Astrocyte (in vitro differentiated cells and primary cell): ENCODE results near the gene CFAP97.

Experiments
- EZH2 ChIP-seq: IDR thresholded peaks from 2 replicates; pipeline ENCODE4 v1.6.1; 2012; ENCODE audit warnings: mild to moderate bottlenecking, low read length, inconsistent platforms; ENCODE audit not compliant: insufficient read depth
- TF ChIP-seq, protein P1 (sequence below): IDR thresholded peaks from 2 replicates; pipeline ENCODE4 v1.5.1; 2011; ENCODE audit warnings: low read depth, mild to moderate bottlenecking, inconsistent platforms, low read length, moderate library complexity; ENCODE audit not compliant: insufficient read depth

- TF ChIP-seq, protein P1, sequence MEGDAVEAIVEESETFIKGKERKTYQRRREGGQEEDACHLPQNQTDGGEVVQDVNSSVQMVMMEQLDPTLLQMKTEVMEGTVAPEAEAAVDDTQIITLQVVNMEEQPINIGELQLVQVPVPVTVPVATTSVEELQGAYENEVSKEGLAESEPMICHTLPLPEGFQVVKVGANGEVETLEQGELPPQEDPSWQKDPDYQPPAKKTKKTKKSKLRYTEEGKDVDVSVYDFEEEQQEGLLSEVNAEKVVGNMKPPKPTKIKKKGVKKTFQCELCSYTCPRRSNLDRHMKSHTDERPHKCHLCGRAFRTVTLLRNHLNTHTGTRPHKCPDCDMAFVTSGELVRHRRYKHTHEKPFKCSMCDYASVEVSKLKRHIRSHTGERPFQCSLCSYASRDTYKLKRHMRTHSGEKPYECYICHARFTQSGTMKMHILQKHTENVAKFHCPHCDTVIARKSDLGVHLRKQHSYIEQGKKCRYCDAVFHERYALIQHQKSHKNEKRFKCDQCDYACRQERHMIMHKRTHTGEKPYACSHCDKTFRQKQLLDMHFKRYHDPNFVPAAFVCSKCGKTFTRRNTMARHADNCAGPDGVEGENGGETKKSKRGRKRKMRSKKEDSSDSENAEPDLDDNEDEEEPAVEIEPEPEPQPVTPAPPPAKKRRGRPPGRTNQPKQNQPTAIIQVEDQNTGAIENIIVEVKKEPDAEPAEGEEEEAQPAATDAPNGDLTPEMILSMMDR, result no peak
- no peak for TF ChIP-seq EZH2
These were observed 1.5 kb downstream of the CFAP97 start for GRCh38 chr4:185201977-185202962.
